Stimulated activated CD4-positive, alpha-beta T cell treated with anti-CD3 and anti-CD28 coated beads, TNF-alpha, amount 100 ng/mL, for 1 hour (primary cell): ENCODE data around the gene CPB1.
"Not testable (repeated sequence)": the region's sequence is repeated elsewhere in the genome, so short reads cannot be mapped to it uniquely, and the experiment has no call there.

Experiments used
- DNase-seq, 3 donors: peaks; one replicate each; pipeline ENCODE4 v3.0.0-alpha.2; 2020; ENCODE audit warnings: low read depth in 3 of 3, low spot score in 1 of 3

The CPB1 gene

GRCh38 chr3:148827585-148827984 lies at the start of gene CPB1:
Gene CPB1, plus strand, starts transcription at chr3:148827811. Its CDS starts 13 bp downstream, at chr3:148827824.
- DNase-seq: no peak

GRCh38 chr3:148778926-148779325 lies 48.7 kb upstream of the CPB1 start:
- DNase-seq: no peak

- not testable (repeated sequence) for DNase-seq
These were observed 42.6 kb upstream of the CPB1 start for GRCh38 chr3:148785026-148785425.

GRCh38 chr3:148786159-148786558 lies 41.5 kb upstream of the CPB1 start:
- not testable (repeated sequence) for DNase-seq

DNA sequence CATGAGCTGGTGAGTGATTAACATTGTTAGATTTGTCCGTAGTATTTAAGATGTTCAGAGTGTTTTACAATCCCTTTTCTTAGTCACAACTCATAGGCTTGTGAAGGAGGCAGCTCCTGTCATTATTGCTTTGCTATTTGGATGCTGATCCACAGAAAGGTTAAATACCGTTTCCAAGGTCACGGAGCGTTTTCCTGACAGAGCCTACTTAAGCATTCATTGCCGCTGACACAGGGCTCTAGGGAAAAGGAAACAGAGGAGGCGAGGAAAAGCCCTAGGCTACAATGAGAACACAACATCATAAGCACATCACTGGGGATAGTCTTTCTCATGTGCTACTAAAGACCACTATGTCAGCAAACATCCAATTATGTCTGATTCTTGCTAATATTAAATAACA lies 38.5 kb upstream of the CPB1 start:
- no peak for DNase-seq

DNA sequence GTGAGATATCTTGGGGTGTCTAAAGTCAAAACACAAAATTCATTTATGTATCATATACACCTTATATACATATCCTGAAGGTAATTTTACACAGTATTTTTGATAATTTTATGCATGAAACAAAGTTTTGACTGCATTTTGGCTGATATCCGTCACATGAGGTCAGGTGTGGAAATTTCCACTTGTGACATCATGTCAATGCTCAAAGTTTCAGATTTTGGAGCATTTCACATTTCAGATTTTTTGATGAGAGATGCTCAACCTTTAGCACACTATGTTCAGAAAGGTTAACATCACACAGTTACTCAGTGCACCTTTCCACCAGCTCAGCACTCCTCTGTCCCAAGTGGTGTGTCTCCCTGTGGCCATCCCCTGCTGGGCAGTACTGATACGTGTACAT lies 37.7 kb upstream of the CPB1 start:
- no peak for DNase-seq

GRCh38 chr3:148790370-148790769 lies 37.2 kb upstream of the CPB1 start:
- DNase-seq: no peak

DNA sequence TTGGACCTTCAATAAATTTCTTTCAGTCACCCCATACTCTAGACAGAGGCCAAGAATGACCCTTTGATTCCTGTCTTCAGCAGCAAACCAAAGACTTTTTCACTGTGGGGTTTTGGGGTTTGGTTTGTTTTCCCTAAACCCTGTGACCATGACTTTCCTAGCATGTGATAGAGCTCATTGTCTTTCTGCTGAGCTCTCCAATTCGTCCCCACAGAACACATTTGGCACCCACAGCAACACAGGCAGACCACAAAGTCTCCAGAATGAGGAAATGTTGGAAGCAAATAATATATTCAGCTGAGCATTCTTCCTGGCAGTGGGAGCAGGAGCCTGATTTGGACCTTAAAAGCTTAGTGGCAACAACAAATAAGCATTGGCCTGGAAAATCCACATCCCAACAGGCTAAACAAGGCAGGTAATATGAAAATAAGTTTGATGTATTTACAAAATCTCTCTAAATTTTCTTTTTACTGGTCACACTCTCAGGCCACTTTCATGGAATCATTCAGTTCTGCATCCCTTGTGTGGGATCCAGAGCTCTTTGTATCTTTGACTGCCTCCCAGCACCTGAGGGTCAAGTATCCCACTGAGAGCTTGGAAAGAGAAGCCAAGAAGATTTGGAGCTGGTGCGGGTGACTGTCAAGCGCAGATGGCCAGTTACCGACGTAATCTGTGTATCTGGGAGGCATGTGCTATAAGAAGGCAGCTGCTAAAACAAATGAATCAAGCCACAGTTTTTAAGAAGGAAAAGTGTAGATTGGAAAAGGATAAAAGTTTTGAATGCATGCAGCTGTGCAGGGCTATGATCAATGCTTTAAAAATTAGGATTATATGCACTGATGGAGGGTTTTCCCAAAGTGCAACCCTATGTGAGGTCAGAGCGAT lies 36.5 kb upstream of the CPB1 start:
- no peak for DNase-seq

DNA sequence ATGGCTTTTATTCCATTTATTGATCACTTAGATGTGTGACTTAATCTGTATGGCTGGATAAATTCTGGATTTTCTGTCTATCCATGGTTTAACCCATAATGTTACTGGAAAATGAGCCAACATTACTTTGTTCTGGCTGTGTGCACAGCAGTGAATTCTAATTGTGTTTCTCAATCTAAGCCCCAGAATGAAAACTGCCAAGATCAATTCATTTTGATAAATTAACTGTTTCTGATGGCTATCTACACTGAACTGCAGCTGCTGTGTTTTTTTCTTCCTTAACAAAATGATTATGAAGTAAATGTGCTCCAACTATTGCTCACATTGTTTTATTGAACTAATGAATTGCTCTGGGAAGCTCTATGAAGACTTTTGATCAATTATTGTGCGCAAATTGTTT lies 35.7 kb upstream of the CPB1 start:
- no peak for DNase-seq

GRCh38 chr3:148792516-148792915 lies 35.1 kb upstream of the CPB1 start:
- no peak for DNase-seq

- no peak for DNase-seq
These were observed 30.8 kb upstream of the CPB1 start for GRCh38 chr3:148796799-148797198.

DNA sequence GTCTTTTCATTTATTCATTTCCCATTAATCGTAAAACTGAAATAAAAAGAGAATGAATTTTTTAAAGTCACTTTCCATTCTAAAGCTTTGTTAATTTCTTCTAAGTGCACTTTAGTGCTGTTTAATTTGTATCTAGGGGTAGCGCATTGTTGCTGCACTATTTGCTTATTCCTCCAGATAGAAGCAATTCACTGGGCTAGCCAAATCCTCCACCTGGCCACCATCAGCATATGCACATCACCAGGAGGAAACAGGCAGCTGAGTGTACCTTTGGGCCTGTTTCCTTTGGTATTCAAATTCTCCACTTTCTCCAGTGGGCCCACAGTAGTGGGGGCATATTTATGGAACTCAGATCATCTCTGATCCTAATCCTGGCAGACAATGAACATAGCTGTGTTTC lies 29.8 kb upstream of the CPB1 start:
- no peak for DNase-seq

DNA sequence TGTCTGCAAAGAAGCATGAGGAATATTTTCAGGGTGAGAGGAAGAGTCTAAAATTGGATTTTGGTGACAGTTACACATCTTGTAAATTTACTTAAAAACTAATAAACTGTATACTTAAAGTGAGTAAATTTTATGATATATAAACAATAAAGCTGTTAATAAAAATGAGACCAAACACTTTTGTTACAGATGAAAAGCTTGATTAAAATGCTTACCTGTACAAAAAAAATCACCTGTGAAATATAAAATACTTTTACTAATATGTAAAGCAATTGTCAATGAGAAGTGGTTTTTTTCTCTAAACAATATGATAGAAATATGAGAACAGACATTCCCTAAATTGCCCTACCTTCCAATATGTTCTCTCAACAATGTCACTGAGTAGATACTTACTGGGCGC lies 27.2 kb upstream of the CPB1 start:
- DNase-seq: no peak

GRCh38 chr3:148809835-148810234 lies 17.8 kb upstream of the CPB1 start:
- no peak for DNase-seq

GRCh38 chr3:148815316-148816110 lies 12.1 kb upstream of the CPB1 start:
- no peak for DNase-seq

DNA sequence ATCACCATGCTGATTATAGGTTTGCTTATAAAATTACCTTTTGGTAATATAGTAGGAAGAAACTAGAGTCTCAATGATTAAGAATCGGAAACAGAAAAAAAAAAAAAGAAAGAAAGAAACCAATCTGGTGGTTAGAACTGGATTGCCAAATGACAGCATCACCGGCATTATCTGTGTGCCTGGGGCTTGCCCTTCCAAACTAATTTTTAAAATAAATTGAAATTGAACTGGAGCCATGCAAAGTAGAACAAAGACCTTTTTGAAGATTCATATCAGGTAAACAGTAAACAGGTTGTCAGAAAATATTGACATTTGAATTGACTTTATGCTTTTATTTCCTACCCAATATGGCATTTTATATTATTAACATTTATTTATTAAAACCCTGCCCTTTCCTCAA lies 11.2 kb upstream of the CPB1 start:
- DNase-seq: no peak

DNA sequence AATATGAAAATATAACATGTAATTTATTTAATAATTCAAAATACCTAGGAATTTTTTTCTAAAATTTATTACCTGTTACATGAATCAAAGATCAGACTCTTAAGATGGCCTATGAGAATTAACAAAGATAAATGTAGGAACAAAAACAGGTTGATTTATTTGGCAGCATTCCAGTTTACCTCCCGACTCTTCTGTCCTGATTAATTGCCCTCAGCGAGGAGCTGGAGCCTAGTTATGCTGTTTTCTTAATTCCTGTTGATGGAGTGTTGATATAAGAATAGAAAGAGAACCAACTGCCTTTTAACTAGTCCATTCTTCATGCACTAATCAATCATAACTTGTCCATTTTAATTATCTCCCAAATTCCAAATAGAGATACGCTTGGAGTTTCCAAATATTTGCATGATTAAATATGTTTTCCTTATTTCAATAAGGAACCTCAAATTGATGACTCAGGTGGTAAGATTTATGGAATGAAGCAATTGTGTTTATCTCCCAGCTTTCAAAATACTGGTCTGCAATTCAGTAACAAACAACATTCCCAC lies 10.6 kb upstream of the CPB1 start:
- no peak for DNase-seq

DNA sequence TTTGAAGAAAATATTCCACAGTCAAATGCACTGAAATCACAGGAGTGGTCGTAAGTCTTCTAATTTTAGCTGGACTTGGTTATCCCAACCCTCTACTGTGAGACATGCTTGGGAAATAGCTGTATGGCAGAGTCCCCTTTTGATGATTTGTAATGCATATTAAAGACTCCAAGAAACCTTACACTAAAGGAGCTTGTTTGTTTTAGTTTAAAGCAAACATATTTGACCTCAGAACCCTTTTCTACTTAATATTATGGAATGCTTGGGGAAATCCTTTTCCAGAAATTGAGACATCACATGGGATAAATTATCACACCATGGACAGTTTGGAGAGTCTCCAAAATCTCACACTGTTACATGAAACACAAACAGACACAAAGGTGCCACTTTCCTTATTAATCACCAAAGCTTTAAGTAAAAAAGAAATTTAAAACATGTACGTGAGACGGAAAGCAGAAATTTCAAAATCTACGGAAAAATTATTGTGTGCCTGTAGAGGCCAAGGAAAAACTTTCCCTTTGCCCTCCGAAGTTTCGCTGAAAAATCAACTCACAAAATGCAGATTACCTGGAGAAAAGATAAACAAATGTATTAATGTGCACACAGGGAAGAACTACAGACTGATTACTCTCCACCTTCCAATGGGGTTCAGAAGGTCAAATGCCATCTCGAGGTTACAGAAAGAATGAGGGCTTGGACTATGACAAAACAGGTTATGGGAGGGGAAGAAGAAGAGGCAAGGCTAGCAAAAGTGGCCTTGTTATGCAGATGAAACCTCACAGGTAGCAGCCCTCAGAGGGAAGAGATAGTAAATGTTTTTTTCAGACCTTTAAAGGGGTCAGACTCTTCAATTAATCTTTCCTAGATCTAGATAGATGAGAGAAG lies 7.0 kb upstream of the CPB1 start:
- no peak for DNase-seq

DNA sequence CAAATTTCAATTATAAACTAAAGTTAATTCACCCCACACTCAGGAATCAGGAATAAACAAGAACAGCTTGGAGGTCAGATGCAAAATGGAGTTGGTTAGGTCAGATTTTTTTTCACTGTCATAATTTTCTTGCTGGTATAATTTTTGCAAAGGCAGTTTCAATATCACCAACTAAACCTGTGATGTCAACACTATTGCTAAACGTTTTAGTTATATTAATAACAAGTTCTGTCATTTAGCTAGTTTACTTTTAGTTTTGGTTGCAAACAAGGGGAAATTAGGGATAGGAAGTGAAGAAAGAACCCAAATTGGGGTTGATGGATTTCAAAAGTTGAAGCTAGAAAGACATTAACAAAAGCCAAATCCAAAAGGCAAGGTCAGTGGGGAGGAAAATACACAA lies 4.6 kb upstream of the CPB1 start:
- no peak for DNase-seq

DNA sequence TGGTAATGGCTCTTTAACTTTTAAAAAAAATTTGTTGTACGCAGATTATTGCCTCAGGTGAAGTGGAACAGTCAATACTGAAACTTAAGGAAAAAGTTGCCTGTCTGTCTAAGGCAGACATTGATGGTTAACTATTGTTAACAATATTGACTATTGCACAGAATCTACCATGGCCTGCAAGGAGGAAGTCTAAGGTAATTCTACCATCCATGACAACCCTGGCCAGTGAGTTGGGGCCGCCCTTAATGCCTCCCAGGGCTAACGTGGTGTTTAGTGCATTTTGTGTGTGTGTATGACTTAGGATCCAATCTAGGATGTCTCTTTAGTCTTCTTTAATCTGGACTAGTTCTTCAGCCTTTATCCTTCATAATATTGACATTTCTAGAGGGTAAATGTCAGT lies 2.1 kb upstream of the CPB1 start:
- no peak for DNase-seq

- DNase-seq: no peak
These were observed 602 bp downstream of the CPB1 start for GRCh38 chr3:148828136-148828690.
